NCI-H446 treated with DMSO at 0.1 percent for 48 hours (cell line): ENCODE results near the gene CHRNE.

Source experiments
- DNase-seq: peaks from one replicate; lab custom pipeline; 2025; lab: John Stamatoyannopoulos, UW

CHRNE gene

DNA sequence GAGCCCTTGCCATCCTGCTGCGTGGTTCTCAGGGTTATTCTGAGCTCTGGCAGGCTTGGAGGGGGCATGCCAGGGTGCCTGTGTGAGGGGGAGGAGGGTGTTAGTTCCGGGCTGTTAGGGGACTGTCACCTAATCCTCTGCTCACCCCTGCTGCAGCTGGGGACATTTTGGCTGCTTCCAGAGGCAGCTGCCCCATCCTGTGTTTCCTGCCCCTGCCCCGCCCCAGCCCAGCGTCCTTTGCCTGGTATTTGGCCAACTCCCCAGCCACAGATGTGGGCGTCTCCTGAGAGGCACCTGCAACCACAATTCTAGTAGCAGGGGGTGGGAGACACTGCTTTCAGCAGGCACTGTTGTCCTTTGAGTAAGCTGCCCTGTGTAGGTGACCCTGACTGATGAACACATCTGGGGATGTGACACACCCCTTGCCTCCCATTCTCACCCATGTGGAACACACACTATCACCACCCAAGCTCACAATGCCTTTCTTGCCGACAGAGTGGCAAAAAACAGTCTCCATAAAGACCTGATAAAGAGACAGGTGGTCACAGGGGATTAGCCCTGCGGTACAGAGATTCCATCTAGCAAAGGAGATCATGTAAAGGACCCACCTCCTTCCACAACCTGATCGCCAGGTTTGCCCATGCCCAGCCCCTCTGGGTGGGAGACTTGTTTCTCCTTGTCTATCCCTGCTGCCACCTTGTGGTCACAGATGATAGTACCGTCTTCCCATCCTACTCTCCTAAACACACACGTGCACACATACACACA lies at the start of gene CHRNE:
Gene CHRNE (minus strand): TSS at position 48 of the 768 bp plus-strand sequence. CDS start 35 bp downstream, at position 13.
- DNase-seq = no peak

DNA sequence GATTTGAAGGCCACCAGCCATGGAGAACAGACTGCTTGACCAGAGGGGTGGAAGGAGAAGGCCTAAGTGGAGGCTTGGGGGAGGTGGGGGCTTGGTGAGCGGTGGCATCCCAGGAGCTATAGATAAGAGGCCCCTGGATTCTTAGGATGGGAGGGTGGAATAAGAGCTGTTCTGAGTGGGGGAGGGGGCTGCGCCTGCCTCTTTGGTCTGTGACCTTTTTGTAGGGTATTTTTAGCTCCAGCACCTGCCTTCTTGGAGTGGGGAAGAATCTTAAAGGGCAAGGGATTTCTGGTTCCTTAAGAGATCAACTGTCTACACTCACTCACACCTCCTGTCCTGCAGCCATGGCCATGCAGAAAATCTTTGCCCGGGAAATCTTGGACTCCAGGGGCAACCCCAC lies 48.6 kb upstream of the CHRNE start:
- no peak for DNase-seq

DNA sequence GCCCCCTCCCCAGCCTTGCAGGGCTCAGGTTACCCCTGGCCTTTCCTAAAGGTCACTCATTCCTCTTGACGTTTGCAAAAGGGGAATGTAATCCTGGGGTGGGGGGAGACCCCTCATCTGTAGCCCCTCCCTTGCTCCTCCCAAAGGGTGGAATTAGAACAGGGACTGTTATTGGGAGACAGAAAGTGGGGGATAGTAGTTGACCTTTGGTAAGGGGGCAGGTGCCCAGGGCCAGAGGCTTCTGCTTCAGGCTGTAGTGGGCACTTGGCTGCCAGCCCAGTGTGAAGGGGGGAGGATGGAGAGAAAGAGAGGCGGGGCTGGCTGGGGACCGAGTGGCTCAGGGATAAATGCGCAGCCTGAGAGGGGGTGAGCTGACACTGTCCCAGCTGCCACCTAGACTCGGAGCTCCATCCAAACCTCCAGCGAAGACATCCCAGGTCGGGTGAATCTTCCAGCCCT lies 47.9 kb upstream of the CHRNE start, which contains the start of gene ENO3:
Gene ENO3 (plus strand): TSS at position 374 of the 459 bp plus-strand sequence. CDS start 711 bp downstream, outside the sequence.
- no peak for DNase-seq

DNA sequence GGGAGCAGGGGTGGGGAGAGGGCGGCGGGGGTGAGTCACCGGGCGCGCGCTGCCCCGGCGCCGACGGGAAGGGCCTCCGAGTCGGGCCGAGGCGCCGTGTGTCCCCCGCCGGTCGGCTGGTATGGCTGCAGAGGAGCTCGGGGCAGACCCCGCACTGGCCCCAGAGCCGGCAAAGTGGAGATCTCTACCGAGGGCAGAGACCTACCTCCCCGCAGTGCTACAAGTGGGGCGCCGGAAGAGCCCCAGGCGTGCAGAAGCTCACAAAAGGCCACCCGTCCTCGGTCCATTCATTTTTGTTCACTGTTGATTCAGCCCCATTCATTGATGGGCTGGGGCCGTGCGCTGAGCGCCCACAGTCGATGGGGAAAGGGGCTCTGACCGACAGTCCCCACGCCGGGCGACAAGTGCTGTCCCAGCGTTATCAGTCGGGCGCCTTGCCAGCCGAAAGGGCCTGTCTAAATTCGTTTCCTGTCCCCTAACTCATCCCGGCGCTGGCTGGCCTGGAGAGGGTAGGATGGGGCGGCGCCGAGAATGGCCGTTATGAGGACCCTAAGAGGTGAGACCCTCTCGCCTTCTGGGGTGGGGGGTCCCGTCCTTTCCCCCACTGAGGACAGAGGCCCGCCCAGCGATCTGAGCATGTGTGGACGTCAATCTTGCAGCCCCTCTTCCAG lies 47.3 kb upstream of the CHRNE start:
- DNase-seq = no peak

DNA sequence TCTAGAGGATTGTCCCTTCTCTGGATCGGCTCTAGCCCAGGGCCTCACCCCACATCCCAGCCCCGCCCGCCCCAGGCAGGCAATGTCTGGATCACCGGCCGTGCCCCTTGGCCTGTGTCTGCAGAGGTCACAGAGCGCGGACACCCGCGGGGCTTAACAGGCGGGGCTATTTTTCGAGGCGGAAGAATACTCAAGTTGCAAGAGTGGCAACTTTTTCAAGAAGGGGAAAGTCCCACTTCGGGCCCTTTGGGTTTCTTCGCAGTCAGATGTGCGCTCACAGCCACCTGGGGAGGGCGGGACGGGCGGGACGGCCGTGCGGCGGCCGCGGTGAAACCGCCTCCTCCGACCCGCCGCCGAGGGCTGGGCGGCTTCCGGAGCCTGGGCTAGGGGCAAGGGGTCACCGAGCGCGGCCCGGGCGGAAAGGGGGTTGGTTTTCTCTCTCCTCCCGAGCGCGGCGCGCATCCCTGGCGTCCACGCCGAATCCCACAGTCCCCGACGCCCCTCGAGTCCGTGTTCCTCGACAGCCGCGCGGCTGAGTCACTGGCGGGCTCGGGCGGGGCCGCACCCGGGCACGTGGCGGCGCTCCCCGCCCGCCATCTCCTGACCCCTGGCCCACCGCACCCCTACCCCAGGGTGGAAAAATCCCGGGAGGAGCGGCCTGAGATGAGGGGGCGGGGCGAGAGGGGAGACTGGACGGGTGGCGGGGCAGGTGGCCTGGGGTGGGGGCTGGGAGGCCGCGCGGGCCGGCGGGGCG lies 46.6 kb upstream of the CHRNE start:
- DNase-seq = no peak

DNA sequence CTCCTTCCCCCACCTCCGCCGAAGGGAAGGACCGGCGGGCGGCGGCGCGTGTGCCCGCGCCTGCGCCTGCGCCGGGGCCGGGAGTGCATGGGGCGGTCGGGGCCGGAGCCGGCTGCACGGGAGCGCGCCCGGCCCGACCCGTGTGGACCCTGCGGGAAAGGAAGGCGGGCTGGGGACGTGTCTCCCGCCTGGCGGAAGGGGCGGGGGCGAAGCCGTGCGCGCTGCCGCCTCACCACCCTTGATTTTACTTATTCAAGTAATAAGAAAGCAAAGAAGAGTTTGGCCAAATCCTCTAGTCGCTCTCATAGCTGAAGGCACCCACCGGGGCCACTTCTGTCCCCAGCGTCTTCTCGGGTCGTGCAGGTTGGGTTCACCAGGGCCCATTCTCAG lies 46.0 kb upstream of the CHRNE start:
- DNase-seq = peak; percentile 77

DNA sequence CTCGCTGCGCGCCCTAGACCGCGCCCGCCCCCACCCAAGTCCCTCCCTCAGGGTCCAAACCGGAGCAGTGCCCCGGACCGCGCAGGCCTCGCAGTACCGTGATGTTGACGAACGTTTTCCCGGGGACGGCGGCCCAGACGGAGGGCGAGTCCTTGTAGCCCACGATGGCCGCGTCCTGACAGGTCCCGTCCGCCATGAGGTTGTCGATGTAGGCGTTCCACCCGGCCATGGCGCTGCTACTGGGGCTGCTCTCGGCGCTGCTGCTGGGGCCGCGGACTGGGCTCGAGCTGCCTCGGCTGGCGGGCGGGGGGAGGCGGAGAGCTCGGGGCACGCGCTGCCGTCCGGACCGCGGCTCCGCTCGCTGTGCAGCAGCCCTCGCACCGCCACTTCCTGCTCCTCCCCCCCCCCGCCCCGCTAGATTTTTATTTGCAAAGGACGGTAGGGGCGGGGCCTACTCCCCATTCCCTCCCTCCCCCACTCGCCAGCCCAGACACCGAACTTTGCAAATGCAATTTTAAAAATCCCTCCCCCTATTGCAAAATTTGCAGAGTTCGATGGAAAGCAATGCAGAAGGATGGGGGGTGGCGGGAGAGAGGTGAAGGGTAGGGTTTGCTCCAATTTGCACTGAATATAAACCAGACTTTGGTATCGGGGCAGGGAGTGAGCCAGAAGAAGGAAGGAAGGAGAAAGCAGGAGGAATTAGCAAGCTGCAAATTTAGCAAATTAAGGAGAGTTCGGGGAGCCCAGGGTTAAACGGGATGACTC lies 45.5 kb upstream of the CHRNE start, which contains the start of gene PFN1:
Gene PFN1 (minus strand): TSS at position 365 of the 765 bp plus-strand sequence. CDS start 136 bp downstream, at position 229.
- peak; percentile 70 for DNase-seq

DNA sequence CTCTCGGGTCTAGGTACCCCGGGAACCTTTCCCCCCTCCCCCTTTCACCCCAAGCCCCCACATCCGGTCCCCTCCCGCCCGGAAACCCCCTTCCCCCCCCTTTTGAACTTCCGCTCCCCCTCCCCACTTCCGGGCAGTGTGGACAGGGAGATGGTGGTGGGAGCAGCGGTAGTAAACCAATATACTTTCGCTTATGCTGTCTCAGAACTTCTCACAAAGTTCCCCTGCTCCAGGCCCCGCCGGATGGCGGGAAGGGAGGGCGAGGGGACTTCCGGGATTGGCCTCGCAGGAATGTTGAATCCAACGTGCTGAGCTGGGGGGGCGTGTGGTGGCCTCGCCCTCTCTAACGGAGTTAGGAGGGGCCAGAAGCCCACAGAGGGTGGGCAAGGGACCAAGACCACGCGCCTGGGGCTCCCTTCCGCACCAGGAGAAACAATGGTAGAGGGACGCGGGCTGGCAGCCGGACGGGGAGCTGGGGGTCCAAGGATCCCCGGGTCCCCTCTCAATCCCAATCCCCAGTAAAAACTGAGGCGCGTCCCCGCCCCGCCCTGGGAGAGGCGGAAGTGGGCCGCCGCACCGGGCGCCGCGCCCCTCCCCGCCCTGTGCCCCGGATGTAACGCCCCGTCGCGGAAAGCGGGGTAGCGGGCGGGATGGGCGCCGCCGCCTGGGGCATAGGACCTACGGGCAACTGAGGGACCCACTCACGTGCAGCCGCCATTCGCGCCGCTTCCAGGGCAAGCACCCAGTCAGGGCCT lies 44.7 kb upstream of the CHRNE start:
- no peak for DNase-seq

DNA sequence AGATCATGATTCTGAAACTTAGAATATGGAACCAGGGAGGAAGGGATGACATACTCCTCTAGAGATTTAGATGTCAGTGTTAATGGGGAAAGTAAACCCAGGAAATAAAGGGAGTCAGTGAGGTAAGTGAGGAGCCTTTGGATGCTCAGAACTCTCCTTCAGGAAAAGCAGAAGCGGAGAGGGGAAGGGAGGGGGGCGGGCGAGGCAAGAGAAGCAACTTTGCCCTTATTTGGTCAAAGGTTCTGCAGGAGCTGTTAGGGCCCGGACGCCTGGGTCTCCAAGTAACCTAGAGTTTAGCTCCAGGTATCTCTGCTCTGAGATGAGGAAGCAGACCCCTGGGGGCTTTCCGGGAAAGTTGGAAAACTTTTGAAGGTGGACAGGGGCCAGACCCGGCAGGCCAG lies 44.1 kb upstream of the CHRNE start:
- DNase-seq = no peak

DNA sequence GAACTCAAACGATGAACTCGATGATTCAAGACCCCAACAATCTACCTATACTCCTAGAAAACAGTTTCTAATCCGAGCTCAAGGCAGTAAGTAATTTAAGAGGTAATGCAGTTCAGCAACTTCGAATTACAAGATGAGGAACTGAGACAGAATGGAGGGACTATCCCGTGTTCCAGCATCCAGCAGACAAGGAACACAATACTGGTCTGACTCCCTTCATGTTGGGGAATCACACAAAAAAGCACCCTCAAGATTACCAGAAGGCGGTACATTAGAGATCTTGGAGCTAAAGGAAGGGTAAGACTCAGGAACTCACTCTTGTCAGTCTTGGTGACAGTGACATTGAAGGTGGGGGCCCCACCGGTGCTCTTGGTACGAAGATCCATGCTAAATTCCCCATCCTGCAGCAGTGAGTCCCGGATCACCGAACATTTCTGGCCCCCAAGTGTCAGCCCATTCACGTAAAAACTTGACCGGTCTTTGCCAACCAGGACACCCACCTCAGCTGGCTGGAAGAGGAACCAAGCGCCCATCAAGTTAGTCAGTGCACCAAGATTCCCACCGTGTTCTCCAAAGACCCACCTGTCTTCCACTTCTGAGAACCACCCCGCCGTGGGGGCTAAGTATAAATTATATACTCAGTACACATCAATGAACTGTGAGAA lies 43.5 kb upstream of the CHRNE start:
- no peak for DNase-seq

DNA sequence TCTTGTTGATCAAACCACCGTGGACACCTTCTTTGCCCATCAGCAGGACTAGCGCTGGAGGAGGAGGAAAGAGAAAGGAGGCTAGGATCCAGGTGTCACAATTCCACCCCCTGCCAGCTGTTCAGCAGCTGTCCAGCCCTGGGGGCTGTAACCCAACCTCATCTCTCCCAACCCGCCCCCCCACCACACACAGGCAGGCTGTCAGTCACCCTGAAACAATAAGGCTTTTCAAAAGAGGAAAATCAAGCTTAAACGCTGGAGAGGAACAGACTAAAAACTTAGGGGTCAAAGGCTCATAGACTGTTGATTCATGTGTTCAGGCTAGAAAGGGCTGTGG lies 43.0 kb upstream of the CHRNE start:
- no peak for DNase-seq

DNA sequence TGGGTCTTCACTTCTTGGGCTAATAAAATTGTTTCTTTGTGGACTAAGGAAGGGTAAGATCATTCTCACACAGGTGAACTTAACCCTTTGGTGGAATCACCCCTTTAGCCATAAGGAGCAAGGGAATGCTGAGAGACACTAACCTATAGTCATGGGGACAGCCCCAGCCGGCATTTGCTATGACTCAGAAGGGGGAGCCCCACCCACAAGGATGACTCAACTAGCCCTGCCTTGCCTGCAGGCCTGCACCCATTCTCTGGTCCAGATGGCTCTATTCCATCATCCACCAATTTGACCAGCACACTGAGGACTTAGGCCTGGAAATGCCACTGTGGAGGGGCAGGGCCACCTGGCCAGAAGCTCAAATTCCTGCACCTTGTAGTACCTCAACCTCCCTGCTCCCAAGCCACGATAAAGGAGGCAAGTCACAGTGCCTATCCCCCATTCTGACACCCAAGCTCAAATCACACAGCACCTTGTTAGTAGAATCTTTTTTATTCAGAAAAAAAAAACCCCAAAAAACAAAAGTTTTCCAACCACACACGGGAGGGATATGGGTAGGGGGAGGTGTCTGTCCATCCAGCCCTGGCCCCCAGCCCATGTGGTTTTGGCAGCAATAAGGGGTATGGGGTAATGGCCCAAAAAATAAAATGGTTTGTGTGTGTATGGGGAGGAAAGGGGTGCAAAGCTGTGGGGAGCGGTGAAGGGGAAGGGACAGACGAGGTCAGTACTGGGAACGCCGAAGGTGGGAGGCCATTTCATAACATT lies 42.5 kb upstream of the CHRNE start:
- peak; percentile 23 for DNase-seq

DNA sequence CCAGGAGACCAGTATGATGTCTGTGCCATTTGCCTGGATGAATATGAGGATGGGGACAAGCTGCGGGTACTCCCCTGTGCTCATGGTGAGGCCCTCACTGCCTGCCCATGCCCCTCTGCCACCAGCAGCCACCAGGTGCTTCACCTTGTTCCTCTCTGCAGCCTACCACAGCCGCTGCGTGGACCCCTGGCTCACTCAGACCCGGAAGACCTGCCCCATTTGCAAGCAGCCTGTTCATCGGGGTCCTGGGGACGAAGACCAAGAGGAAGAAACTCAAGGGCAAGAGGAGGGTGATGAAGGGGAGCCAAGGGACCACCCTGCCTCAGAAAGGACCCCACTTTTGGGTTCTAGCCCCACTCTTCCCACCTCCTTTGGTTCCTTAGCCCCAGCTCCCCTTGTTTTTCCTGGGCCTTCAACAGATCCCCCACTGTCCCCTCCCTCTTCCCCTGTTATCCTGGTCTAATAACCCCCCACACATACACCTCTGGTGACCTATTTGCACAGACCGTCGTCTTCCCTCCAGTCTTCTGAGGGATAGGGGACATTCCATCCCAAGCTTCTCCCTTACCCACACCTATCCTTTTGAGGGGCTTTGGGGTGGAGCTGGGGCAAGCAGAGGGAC lies 41.8 kb upstream of the CHRNE start:
- no peak for DNase-seq

DNA sequence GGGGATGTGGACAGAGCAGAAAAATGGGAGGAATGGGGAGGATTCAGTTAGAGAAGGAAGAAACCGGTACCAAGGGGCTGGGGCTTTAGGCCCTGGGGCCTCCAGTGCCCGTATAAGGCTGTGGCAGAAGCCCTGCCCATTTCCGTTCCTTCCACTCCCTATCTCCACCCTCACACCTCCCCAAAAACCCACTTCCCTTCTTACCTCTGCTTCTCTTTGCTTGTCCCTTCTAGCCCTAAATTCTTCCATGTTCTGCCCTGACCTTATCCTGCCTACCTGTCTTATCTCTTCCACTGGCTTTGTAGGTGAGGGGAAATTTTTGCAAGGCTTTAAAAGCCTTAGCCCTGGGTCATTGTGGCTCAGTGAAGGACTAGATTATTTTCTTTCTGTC lies 41.3 kb upstream of the CHRNE start:
- no peak for DNase-seq

DNA sequence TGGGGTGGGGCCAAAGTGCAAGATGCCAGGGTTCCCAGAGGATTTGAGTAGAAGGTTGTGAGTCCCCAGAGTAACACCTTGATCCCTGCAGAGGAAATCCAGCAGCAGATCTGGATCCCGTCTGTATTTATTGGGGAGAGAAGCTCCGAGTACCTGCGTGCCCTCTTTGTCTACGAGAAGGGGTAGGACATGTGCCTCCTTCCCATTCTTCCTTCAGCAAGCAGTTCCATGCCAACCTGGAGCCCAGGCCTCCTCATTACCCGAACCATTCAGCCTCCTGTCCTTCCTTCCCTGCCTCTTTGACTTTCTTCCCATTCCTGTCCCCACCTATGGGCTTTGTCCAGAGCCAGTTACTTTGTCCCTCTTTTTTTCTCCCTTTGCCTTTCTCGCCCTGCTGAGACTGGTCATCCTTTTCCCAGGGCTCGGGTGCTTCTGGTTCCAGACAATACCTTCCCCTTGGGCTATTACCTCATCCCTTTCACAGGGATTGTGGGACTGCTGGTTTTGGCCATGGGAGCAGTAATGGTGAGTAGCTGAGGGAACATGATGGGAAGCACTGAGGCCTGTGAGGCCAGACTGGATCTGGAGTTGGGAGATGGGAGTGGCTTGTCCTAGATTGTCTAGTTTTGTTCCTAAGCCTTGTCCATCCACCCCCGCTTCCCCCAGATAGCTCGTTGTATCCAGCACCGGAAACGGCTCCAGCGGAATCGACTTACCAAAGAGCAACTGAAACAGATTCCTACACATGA lies 40.0 kb upstream of the CHRNE start:
- DNase-seq = no peak

DNA sequence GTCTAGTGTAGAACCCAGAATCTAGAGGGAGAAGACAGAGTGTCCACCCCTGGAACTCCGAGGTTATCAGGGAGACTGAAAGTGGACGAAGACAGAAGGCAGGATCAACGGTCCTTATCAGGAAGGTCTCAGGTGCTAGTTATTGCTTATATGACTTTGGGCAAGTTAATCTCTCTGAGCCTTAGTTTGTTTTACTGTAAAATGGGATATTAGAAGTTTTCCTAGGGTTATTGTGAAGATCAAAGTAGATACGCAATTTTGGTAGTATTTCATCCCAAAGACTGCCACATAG lies 38.4 kb upstream of the CHRNE start:
- DNase-seq = no peak

DNA sequence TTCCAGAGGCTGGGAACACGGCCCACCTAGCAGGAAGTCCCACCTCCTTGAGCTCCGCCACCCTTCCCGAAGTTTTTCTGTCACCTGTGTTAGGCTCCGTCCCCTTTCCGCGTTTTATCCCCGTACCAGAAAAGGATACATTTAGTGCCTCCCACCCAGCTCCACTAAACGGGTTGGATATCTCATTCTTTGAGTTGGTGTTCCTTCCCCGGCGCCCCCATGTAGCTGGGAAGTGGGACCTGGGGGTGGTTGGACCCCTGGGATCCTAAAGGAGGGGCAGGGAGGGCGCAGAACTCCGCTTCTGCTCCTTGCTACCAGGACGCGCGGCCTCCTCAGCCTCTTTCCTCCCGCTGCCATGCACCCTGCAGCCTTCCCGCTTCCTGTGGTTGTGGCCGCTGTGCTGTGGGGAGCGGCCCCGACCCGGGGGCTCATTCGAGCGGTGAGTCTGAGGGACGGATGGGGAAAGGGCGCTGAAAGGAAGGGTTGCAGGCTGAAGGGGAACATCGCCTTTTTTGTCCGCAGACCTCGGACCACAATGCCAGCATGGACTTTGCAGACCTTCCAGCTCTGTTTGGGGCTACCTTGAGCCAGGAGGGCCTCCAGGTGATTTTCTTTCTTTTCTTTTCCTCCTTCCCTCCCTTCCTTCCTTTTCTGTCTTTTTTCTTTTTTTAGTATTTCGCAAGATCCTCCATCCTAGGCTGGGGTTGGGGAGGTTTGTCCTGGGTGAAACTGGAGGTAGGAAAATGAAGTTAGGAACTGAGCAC lies 37.8 kb upstream of the CHRNE start:
- no peak for DNase-seq
